Inflammatory macrophage (primary cell): ENCODE results near the gene MRAS.
A peak's percentile ranks its signal among the peaks of the same experiment; 100 is the strongest.

ENCODE experiments used
- DNase-seq, 2 donors: peaks; one replicate each; pipeline ENCODE4 v3.0.0-alpha.2; 2020 to 2022

The MRAS gene

DNA sequence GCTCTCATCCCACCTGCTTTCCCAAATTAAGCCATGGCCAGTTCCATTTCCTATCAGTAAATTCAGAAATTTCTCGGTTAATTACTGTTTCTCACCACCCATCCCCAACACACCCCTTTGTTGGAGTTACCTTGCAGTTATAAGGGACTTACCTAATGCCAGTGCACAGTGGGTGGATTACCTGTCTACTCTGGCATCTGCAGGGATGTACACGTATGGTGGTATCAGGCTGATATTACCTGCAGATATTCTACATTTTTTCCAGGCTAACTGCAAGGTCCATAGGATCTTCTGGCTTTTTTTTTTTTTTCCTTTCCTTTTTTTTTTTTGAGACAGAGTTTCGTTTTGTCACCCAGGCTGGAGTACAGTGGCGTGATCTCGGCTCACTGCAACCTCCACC is 7.9 kb upstream of the MRAS start:
- no peak for DNase-seq

- no peak for DNase-seq
Measured at GRCh38 chr3:138344754-138345153, 3.6 kb upstream of the MRAS start.

GRCh38 chr3:138348754-138349739 is 668 bp downstream of the MRAS start:
- peak; percentile 14 to 19 for DNase-seq

DNA sequence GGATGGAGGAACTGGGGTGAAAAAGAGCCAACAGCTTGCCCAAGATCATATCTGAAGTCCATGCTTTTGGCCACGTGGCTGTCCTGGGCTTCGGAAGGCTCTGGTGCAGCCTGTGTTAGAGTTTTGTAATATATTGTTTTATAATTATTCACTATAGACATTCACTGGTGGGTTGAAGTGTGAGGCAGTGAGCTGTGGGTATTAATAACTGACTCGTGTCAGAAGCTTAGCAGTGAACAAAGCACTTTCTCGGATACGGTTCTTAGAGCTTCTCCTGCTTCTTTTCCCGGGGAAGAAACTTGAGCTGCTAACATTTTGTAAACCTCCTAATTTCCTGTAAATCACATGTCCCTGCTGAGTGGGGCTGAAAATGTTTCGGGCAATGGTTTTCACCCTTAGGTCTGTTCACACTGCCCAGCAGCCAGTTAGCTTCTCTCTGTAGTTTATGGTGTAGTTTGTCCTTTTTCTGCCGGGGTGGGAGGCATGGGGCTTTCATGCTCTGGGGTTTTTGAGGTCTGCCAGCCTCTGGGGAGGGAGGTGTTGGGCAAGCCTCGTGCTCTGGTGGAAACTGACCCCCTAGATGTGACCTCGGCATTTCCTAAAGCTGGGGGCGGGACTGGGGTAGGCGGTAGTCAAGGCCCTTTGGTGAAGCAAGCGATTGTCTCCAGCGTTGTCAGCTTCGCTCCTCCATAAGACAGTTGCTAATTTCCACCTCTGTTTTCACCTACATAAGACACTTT is 1.7 kb downstream of the MRAS start:
- peak; percentile 85 to 92 for DNase-seq

DNA sequence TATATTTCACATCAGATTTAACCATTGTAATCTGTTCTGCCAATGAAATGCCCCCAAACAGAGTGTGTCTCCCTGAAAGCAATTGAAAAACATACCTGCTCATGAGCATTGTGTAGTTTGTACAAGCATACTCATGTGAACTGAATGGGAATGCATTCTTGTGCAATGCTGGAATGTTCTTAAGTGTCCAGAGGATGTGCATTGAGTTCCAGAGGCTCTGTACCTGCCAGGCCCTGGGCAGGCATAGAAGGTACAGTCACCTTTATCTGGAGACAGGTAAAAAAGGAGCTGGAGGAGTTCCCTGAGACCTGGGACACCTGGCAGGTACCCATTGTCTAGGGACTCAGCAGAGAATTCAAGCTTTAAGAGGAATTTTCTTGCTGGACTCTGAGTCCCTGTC is 2.8 kb downstream of the MRAS start:
- DNase-seq, result no peak

- no peak for DNase-seq
Measured at GRCh38 chr3:138351916-138352550, 3.7 kb downstream of the MRAS start.

DNA sequence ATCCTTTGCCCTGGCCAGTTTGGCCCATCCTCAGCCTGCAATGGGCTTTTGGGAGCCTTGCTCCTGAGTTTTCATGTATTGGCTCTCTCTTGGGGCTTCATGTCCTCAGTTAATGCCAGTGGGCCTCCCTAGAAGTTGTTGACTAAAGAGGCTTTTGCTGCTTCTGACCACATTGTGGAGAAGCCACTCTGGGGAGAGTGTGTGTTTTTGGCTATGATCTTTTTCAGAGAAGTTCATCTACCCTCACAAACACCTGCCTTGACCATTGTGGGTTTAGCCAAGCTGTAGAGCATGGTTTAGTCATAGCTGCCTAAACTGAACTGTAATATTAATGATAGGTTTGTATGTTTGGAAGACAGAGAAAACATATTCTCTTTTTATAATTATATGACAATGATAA is 6.0 kb downstream of the MRAS start:
- DNase-seq, result no peak

DNA sequence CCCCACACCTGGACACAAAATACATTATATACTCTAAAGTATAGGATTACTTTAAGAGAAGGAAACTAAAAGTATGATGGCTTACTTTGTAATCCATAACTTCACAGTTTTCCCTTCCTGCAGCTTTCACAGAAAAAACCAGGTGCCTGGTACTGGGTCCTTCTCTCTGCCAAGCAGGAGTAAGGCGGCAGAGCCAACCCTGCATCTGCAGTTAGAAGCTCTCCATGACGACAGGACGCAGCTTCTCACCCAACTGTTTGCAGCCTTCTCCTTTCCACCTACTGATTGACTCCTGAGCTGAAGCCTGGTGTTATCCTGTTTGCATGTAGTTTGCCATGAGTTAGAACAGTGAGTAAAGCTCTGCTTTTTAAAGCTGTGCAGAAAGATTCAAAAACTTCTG is 6.7 kb downstream of the MRAS start:
- no peak for DNase-seq

DNA sequence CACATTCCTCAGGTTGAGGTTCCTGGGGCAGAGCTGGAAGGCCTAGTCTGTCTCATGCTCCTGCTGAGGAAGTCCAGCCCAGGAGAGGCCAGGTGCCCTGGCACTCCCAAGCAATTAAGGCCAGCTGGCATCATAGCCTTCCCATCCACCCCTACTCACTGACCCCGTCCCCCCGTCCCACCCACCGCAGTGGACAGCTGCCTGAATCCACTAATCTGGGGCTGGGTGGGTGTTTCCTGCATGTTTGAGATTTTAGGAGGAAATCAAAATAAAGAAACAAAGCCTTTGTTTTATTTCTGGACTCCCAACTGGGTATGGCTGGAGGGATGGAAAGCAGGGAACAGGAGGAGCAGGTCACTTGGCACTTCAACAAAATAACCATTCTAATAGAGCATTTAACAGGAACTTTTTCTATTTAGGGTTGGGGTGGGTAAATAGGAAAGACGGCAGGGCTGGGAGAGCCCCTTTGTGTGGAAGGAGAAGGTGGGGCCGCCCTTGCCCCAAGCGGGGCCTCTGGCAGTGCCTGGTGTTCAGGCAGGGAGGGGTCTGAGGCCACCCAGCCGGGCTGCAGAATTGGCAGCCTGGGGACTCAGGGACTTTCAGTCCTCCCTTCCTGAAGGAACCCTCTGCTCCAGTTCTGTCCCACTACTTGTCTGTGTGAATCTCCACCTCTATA is 8.5 kb downstream of the MRAS start:
- no peak for DNase-seq

DNA sequence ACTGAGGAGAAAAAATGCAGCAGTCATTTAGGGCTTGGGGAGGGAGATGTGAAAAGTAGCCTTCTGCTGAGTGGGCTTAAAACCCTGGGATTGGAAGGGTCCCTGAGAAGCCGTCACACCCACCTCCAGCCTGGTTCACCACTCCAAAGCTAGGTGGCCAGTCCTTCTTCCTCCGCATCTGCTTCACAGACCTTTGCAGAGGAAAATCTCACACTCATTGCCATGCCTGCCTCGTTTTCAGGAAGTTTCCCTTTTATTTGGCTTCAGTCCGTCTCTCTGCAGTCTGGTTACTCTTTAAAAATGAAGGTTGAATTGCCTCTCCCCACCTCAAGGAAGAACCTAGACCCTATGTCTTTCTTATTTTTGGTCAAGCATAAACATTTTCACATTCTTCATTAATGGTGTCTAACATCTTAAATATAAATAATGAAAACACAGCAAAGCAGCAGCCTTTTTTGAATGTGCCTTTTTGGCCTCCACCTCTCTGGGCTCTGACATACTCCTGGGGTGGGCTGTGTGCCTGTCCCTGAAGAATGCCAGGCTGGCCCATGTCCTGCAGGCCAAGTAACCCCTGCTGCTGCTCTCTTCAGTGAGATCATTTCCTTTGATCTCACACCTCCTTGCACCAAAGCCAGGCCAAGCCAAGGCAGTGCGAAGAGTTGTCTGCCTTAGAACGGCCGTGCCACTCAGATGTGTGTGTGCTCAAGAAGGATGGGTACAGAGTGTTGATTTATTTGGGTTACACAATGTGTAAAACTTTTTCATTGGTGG is 11.0 kb downstream of the MRAS start:
- DNase-seq, result no peak

DNA sequence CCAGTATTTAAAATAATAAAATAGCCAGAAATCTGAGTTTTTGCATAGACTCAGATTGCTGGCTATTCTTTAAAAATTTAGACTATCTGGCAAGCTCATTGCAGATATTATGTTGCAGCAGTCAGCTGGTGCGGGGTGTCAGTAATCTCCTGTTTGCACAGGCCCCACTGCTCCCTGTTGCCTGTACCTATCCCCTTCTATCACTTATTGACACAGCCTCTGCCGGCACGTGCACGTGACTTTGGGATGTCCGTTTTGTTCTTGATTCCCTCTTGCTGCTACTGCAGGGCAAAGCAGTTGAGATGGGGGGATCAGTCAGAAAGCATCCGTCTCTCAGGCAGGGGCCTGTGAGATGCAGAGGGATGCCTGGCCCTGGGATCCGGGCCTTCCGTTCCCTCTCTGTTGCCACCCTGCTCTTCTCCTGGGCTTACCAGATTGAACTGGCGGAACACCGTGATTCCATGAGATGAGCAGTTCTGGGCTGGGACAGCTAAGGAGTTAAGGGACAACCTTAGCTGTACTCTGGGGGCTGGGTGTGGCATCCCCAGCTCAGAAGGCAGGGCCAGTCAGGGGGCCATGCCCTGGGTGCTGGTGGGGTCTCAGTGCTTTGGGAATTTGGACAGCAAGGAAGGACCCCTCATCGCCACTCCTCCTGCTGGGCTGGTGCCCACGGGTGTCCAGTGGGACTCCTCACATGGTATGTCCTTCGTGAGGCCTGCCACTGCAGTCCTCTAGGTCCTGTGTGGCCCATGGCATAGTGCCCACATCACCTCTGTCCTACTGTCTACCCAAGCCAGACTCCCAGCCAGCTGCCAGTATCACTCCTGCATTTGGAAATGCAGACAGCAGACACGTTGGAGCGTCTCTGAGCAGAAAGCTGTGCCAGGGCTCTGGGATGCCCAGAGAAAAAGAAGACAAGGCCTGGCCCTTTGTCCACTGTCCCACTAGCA is 11.8 kb downstream of the MRAS start:
- DNase-seq, result no peak

DNA sequence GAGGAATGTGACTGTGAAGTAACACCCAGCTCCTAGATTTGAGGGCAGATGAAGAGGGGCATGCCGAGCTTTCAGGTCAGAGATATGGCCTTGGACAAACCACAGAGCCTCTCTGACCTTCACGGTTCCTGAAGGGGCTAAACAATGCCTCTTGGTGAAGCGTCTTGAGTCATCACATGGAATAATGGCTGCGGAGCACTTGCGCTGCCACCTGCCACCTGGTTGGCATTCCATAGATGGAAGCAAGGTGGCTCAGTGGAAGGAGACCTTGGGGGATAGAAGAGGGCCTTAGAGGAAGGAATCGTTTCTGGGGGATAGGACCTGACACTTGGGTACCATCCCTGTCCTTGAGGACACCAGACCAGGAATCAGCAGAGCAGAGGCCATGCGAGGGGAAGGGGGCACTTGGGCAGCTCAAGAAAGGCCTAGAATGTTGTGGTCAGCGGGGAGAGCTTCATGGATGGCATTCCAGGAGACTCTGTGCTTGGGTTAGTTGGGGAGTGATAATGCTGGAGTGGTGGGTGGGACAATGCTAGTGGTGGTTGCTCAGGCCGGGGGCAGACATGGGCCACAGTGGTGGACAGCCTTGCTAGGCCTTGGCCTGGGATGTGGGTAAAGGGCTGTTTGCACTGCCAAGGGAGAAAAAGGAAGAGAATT is 12.6 kb downstream of the MRAS start:
- no peak for DNase-seq

DNA sequence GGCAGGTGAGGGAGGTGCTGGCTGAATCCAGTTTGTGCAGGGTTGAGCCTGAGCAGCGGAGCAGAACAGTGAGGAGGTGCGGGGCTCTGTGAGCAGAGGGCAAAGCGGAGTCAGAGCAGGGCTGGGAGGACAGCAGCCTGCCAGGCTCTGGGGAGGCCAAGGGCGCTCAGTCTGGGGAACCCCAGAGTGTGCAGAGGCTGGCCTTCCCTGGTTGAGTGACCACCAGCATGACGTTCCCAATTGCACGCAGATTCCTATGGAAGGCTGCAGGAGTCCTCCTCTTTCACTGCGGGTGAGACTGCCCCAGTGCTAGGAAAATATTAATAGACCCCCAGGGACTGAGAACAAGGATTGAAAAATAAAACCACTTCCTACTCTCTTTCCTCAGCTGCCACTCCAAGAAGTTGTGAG is 13.2 kb downstream of the MRAS start:
- no peak for DNase-seq

DNA sequence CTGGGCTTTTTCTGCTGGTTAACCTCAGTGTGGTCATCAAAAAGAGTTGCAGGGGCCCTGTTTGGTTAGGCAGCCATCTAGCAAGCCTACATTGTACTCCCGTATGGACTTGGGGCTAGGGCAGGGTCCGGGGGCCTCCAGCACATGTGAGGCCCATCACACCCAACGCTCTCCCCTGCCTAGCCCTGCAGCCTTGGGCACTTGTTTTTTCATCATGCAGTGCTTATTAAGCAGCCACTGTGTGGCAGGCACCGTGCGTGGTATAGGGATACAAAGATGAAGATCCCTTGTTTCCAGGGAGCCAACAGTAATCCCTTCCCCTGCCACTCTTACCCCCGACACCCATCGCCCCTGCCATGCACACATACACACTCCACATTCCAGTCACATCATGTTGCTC is 14.2 kb downstream of the MRAS start:
- no peak for DNase-seq

- no peak for DNase-seq
Measured at GRCh38 chr3:138363322-138363721, 14.9 kb downstream of the MRAS start.

DNA sequence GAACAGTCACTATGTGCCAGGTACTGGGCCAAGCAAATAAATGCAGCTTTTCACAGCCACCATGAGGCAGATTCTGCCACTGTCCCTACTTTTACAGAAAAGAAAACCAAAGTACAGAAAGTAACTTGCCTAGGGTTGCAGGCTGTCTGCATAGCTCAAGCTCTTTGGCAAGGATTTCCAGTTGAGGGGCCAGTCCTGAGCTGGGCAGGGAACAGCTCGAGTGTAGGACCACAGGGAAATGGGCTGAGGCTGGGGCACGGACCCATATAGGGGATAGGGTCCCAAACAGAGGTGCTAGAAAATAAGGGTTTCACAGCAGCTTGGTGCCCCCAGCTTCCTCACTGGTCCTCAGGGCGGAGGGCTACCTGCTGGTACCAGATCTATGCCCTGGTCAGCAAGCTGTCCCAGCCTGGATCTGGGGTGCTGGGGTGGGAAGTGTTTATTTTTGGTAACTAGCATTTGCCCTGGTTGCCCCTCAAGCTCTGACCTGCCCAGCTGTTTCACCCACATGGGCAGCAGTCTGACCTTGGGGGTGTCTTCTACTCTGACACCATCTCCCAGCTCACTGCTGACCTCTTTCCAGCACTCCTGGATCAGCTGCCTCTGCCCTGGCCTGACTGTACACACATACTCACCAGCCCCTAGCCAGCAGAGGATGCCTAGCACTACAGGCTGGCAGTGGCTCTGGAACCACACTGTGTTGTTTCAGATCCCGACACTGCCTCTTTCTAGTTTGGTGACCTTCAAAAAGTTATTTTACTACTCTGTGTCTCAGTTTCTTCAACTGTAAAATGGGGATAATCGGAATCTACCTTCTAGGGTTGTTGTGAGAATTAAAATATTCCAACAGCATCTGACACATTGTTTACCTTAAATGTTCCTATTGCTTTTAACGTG is 16.2 kb downstream of the MRAS start:
- no peak for DNase-seq

DNA sequence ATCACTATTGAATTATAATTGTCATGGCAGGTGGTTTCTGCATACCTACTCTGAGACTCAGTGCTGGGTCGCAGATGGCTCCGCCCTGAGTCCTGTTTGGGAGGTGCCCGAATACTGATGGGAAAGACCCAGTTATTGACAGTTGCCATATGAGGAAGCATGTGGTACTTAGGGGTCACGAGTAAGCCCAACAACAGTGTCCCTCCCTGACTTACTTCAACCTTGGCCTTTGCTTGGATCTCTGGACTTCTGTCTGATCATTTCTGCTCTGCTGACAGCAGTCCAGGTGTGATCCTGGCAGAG is 16.8 kb downstream of the MRAS start:
- DNase-seq, result no peak

GRCh38 chr3:138366006-138366759 is 17.8 kb downstream of the MRAS start:
- no peak for DNase-seq
